ENCODE data around the gene AMZ1.
"Not testable (repeated sequence)": the region's sequence is repeated elsewhere in the genome, so short reads cannot be mapped to it uniquely, and the experiment has no call there.

Gene AMZ1

DNA sequence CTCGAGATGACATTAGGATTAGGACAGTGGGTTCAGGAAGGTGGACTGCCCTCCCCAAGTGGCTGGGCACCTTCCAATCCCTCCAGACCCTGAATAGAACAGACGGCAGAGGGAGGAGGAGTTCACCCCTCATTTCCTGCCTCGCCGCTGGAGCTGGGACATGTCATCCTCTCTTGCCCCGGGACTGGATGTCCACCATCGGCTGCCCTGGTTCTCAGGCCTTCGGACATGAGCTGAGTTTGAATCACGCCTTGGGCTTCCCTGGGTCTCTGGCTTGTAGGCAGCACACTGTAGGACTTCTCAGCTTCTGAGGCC is 6.1 kb downstream of the AMZ1 start:
- H2BK5ac ChIP-seq (ENCODE audit: low read length); H2BK120ac ChIP-seq (ENCODE audit: low read depth, low read length); H4K8ac ChIP-seq (ENCODE audit: low read depth, low read length); H3K27me3 ChIP-seq (ENCODE audit: insufficient read depth, low read length, poor library complexity); H4K5ac ChIP-seq (ENCODE audit: low read length); H3K4me3 ChIP-seq (ENCODE audit: low read length); H3K9ac ChIP-seq (ENCODE audit: low read length); H3K4ac ChIP-seq (ENCODE audit: low read depth, low read length); H3K79me1 ChIP-seq (ENCODE audit: low read length); DNase-seq; H3K23ac ChIP-seq (ENCODE audit: low read length); H3K27ac ChIP-seq (ENCODE audit: low read depth, low read length); H3K79me2 ChIP-seq (ENCODE audit: control insufficient read depth, insufficient read depth, low read length); H3K4me2 ChIP-seq (ENCODE audit: low read length); H3K36me3 ChIP-seq (ENCODE audit: control insufficient read depth, insufficient read depth, low read length); H3K18ac ChIP-seq (ENCODE audit: low read length); H2BK15ac ChIP-seq (replicated peaks; ENCODE audit: low read depth); H2AK5ac ChIP-seq (ENCODE audit: low read length); H3K4me1 ChIP-seq (ENCODE audit: control insufficient read depth, low read depth, low read length); H3K56ac ChIP-seq (ENCODE audit: low read length): not testable (repeated sequence)
- no CpG with 5 or more reads among the region's 8 CpGs for WGBS (ENCODE audit: extremely low coverage, insufficient coverage, low lambda C conversion rate)

DNA sequence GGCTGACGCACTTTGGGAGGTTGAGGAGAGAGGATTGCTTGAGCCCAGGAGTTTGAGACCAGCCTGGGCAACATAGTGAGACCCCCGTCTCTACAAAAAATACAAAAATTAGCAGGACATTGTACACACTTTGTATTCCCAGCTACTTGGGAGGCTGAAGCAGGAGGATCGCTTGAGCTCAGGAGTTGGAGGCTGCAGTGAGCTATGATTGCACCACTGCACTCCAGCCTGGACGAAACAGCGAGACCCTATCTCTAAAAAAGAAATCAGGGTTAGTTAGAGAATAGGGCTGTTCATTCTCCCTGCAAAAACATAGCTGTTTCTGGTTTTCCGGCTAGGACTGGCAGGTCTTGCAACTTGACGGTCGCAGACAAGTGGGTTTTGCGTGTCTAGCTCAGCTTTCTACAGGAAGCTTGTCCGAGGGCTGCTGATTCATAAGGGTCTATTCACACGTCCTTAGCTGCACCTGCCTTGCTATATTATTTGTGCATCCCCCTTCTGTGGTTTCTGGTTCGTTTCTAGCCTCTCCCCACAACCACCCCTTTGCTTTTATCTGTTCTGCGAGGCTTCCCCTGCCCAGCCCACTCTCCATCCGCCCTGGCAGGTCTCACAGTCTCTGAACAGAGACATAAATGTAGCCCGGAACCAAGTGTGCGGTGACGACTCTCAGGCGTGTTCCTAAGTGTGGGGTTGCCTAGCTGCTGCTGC is 10.7 kb downstream of the AMZ1 start:
- Histone ChIP-seq H3K4ac (ENCODE audit: low read depth, low read length) (no peak overlapping the region), H3K79me1 (ENCODE audit: low read length) (no peaks in the 10 kb centered on the region), H3K36me3 (ENCODE audit: control insufficient read depth, insufficient read depth, low read length) (no peaks in the 10 kb centered on the region), H3K56ac (ENCODE audit: low read length) (no peak overlapping the region), H2BK5ac (ENCODE audit: low read length) (no peak overlapping the region), H2BK120ac (ENCODE audit: low read depth, low read length) (no peak overlapping the region), H3K27me3 (ENCODE audit: insufficient read depth, low read length, poor library complexity) (no peaks in the 10 kb centered on the region), H3K4me3 (ENCODE audit: low read length) (no peak overlapping the region), H3K79me2 (ENCODE audit: control insufficient read depth, insufficient read depth, low read length) (no peaks in the 10 kb centered on the region), H2AK5ac (ENCODE audit: low read length) (no peak overlapping the region), H3K4me2 (ENCODE audit: low read length) (no peak overlapping the region), H3K23ac (ENCODE audit: low read length) (no peak overlapping the region), H3K4me1 (ENCODE audit: control insufficient read depth, low read depth, low read length) (no peaks in the 10 kb centered on the region), H3K27ac (ENCODE audit: low read depth, low read length) (no peak overlapping the region), H3K9ac (ENCODE audit: low read length) (no peak overlapping the region), H3K18ac (ENCODE audit: low read length) (no peak overlapping the region), H4K5ac (ENCODE audit: low read length) (no peak overlapping the region), H2BK15ac (replicated peaks; ENCODE audit: low read depth) (no peak overlapping the region), H4K8ac (ENCODE audit: low read depth, low read length) (no peak overlapping the region)
- no peak for DNase-seq
- WGBS (ENCODE audit: extremely low coverage, insufficient coverage, low lambda C conversion rate), result no CpG with 5 or more reads among the region's 18 CpGs

DNA sequence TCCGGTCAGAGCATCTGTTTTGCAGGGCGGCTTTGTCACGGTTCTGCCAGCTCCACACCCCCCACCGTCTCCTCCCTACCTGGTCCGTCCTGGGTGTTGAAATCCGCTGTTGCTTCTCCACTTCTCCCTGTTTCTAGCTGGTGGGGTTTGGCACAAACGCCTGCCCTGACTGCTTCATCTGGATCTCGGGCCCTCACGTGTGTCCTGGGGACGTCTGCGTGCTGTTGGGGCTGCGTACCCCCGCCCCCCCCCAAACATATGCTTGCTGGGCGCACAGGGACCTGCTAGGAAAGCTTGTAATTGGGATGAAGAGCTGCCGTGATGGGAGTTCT is 11.3 kb downstream of the AMZ1 start:
- H3K36me3 ChIP-seq (ENCODE audit: control insufficient read depth, insufficient read depth, low read length), result no peaks in the 10 kb centered on the region
- no peak overlapping the region for H2BK15ac ChIP-seq (replicated peaks; ENCODE audit: low read depth)
- no peak overlapping the region for H2AK5ac ChIP-seq (ENCODE audit: low read length)
- DNase-seq, result no peak
- H3K4me2 ChIP-seq (ENCODE audit: low read length), result no peak overlapping the region
- no peak overlapping the region for H3K23ac ChIP-seq (ENCODE audit: low read length)
- H3K79me2 ChIP-seq (ENCODE audit: control insufficient read depth, insufficient read depth, low read length), result no peaks in the 10 kb centered on the region
- H3K27ac ChIP-seq (ENCODE audit: low read depth, low read length), result no peak overlapping the region
- no peak overlapping the region for H2BK120ac ChIP-seq (ENCODE audit: low read depth, low read length)
- no peak overlapping the region for H3K4me3 ChIP-seq (ENCODE audit: low read length)
- H2BK5ac ChIP-seq (ENCODE audit: low read length), result no peak overlapping the region
- no peaks in the 10 kb centered on the region for H3K4me1 ChIP-seq (ENCODE audit: control insufficient read depth, low read depth, low read length)
- WGBS (ENCODE audit: extremely low coverage, insufficient coverage, low lambda C conversion rate), result no CpG with 5 or more reads among the region's 15 CpGs
- H4K8ac ChIP-seq (ENCODE audit: low read depth, low read length), result no peak overlapping the region
- no peak overlapping the region for H3K9ac ChIP-seq (ENCODE audit: low read length)
- H4K5ac ChIP-seq (ENCODE audit: low read length), result no peak overlapping the region
- no peak overlapping the region for H3K4ac ChIP-seq (ENCODE audit: low read depth, low read length)
- H3K56ac ChIP-seq (ENCODE audit: low read length), result no peak overlapping the region
- H3K18ac ChIP-seq (ENCODE audit: low read length), result no peak overlapping the region
- H3K27me3 ChIP-seq (ENCODE audit: insufficient read depth, low read length, poor library complexity), result no peaks in the 10 kb centered on the region
- no peaks in the 10 kb centered on the region for H3K79me1 ChIP-seq (ENCODE audit: low read length)

DNA sequence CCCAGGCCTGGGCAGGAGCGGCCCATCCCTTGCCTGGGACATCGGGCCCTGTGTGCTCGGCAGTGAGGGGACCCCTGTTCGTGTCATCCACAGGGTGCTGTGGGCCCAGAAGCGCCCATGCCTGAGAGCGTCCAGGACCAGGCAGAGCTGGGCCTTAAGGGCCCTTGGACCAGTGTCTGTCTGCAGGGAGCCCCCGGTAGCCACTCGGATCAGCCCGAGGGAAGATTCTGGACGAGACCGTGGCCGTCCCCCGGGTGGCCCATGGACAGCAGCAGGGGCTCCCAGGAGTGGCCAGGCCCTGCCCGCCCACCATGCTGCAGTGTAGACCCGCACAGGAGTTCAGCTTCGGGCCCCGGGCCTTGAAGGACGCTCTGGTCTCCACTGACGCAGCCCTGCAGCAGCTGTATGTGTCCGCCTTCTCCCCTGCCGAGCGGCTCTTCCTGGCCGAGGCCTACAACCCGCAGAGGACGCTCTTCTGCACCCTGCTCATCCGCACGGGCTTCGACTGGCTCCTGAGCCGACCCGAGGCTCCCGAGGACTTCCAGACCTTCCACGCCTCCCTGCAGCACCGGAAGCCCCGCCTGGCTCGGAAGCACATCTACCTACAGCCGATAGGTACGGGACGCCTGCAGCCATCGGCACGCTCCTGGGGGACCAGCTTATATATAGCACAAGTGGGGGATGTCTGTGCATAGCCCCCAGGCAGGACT is 12.3 kb downstream of the AMZ1 start:
- DNase-seq, result no peak
- no peak overlapping the region for H2BK5ac ChIP-seq (ENCODE audit: low read length)
- H3K27ac ChIP-seq (ENCODE audit: low read depth, low read length), result no peak overlapping the region
- H2BK15ac ChIP-seq (replicated peaks; ENCODE audit: low read depth), result no peak overlapping the region
- H2BK120ac ChIP-seq (ENCODE audit: low read depth, low read length), result no peak overlapping the region
- no peak overlapping the region for H3K18ac ChIP-seq (ENCODE audit: low read length)
- WGBS (ENCODE audit: extremely low coverage, insufficient coverage, low lambda C conversion rate), result no CpG with 5 or more reads among the region's 40 CpGs
- H3K36me3 ChIP-seq (ENCODE audit: control insufficient read depth, insufficient read depth, low read length), result no peaks in the 10 kb centered on the region
- H3K4me2 ChIP-seq (ENCODE audit: low read length), result no peak overlapping the region
- no peaks in the 10 kb centered on the region for H3K27me3 ChIP-seq (ENCODE audit: insufficient read depth, low read length, poor library complexity)
- H3K9ac ChIP-seq (ENCODE audit: low read length), result no peak overlapping the region
- H4K8ac ChIP-seq (ENCODE audit: low read depth, low read length), result no peak overlapping the region
- no peak overlapping the region for H3K4me3 ChIP-seq (ENCODE audit: low read length)
- no peaks in the 10 kb centered on the region for H3K79me2 ChIP-seq (ENCODE audit: control insufficient read depth, insufficient read depth, low read length)
- H3K4me1 ChIP-seq (ENCODE audit: control insufficient read depth, low read depth, low read length), result no peaks in the 10 kb centered on the region
- no peak overlapping the region for H3K56ac ChIP-seq (ENCODE audit: low read length)
- no peak overlapping the region for H3K4ac ChIP-seq (ENCODE audit: low read depth, low read length)
- H4K5ac ChIP-seq (ENCODE audit: low read length), result no peak overlapping the region
- no peak overlapping the region for H2AK5ac ChIP-seq (ENCODE audit: low read length)
- no peaks in the 10 kb centered on the region for H3K79me1 ChIP-seq (ENCODE audit: low read length)
- H3K23ac ChIP-seq (ENCODE audit: low read length), result no peak overlapping the region

DNA sequence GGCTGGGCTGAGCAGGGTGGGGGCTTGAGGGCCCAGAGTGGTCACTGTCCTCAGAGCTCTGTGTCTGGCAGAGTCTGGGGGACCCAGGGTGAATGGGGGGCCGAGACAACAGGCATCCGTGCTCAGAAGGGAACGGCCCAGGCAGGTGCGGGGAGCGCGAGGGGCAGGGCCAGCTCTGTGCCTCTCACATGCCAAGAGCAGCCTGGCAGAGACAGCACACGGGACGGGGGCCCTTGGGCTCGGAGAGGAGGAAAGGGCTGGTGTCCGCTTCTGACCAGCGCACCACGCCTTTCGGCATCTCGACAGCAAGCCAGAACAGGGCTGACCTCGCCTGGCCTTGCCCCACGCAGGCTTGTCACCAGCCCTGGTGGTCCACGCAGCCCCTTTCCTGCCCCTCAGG is 13.4 kb downstream of the AMZ1 start:
- H3K4me3 ChIP-seq (ENCODE audit: low read length), result no peak overlapping the region
- no peaks in the 10 kb centered on the region for H3K79me1 ChIP-seq (ENCODE audit: low read length)
- H3K27me3 ChIP-seq (ENCODE audit: insufficient read depth, low read length, poor library complexity), result no peaks in the 10 kb centered on the region
- no CpG with 5 or more reads among the region's 17 CpGs for WGBS (ENCODE audit: extremely low coverage, insufficient coverage, low lambda C conversion rate)
- no peak overlapping the region for H3K4me2 ChIP-seq (ENCODE audit: low read length)
- H2BK15ac ChIP-seq (replicated peaks; ENCODE audit: low read depth), result no peak overlapping the region
- no peak overlapping the region for H3K4ac ChIP-seq (ENCODE audit: low read depth, low read length)
- H3K9ac ChIP-seq (ENCODE audit: low read length), result no peak overlapping the region
- H2AK5ac ChIP-seq (ENCODE audit: low read length), result no peak overlapping the region
- H2BK5ac ChIP-seq (ENCODE audit: low read length), result no peak overlapping the region
- no peak for DNase-seq
- H3K4me1 ChIP-seq (ENCODE audit: control insufficient read depth, low read depth, low read length), result peaks cover under 1% of the 10 kb centered on the region
- H3K23ac ChIP-seq (ENCODE audit: low read length), result no peak overlapping the region
- H3K79me2 ChIP-seq (ENCODE audit: control insufficient read depth, insufficient read depth, low read length), result no peaks in the 10 kb centered on the region
- H3K36me3 ChIP-seq (ENCODE audit: control insufficient read depth, insufficient read depth, low read length), result no peaks in the 10 kb centered on the region
- H3K27ac ChIP-seq (ENCODE audit: low read depth, low read length), result no peak overlapping the region
- no peak overlapping the region for H4K5ac ChIP-seq (ENCODE audit: low read length)
- no peak overlapping the region for H3K18ac ChIP-seq (ENCODE audit: low read length)
- H3K56ac ChIP-seq (ENCODE audit: low read length), result no peak overlapping the region
- no peak overlapping the region for H4K8ac ChIP-seq (ENCODE audit: low read depth, low read length)
- H2BK120ac ChIP-seq (ENCODE audit: low read depth, low read length), result no peak overlapping the region
